GM12878 (cell line): ENCODE results near the gene SPINT2. TPM values are rescaled to one million over a fixed set of nuclear protein-coding genes. Genes with fewer than 3 reads are reported as not detected.

ENCODE experiments used
- ATAC-seq: fragments of 200-7000 bp; cut with Tn5 transposase; 3 replicates; pipeline ENCODE4 v1.9.1; 2020; ENCODE audit warnings: mild to moderate bottlenecking, moderate library complexity
- BruUV-seq: library from RNA; stranded (reverse); fragments of 400-500 nt; replicated peaks from 2 replicates; lab custom pipeline; 2021; lab: Mats Ljungman, UMichigan
- CTCF ChIA-PET: fragments of 300-600 bp; sonication (Branson Sonifier 250); formaldehyde crosslinking; extraction: SDS; loops from one replicate; lab custom pipeline; 2021; ENCODE audit warnings: inconsistent platforms; lab: Yijun Ruan, JAX
- POLR2A ChIA-PET: fragments of 350-600 bp; formaldehyde crosslinking; extraction: SDS; loops from one replicate; lab custom pipeline; 2021; ENCODE audit warnings: inconsistent platforms; lab: Charles Lee
- RAD21 ChIA-PET: fragments of 300-600 bp; sonication (Branson Sonifier 250); formaldehyde crosslinking; loops from one replicate; lab custom pipeline; 2023; ENCODE audit warnings: antibody characterized with exemption; ENCODE audit not compliant: unreplicated experiment; lab: Charles Lee
- SMC1A ChIA-PET: fragments of 300-600 bp; sonication (Branson Sonifier 250); formaldehyde crosslinking; loops from one replicate; lab custom pipeline; 2023; ENCODE audit not compliant: unreplicated experiment, uncharacterized antibody; lab: Charles Lee
- DNase-seq: peaks from one replicate; pipeline ENCODE4 v3.0.0-alpha.2; 2011; ENCODE audit warnings: low read depth, low spot score
- FAIRE-seq: peaks from 3 replicates; lab custom pipeline; 2011; peaks lifted over from hg19 to GRCh38; lab: Jason Lieb, UNC
- H2AFZ ChIP-seq: 2 replicates; pipeline ENCODE4 v1.6.0; 2011; ENCODE audit warnings: low read depth, low read length, control low read depth; ENCODE audit not compliant: control insufficient read depth
- H3K27ac ChIP-seq: 2 replicates; pipeline ENCODE4 v1.5.1; 2011; ENCODE audit warnings: control low read depth; ENCODE audit not compliant: control insufficient read depth, insufficient read depth
- H3K27me3 ChIP-seq, 2 experiments: replicated peaks in 1 of 2; 2 replicates each; pipeline versions ENCODE4 v1.6.0 to v1.6.1; 2011; ENCODE audit warnings: low read length in 1 of 2; ENCODE audit not compliant: control insufficient read depth in 2 of 2, insufficient read depth in 2 of 2
- H3K36me3 ChIP-seq, 2 experiments: 2 replicates each; pipeline ENCODE4 v1.5.1; 2011; ENCODE audit warnings: low read length in 1 of 2; ENCODE audit not compliant: control insufficient read depth in 2 of 2, insufficient read depth in 2 of 2
- H3K4me1 ChIP-seq: 2 replicates; pipeline ENCODE4 v1.6.1; 2011; ENCODE audit warnings: mild to moderate bottlenecking, low read length, moderate library complexity, mixed read lengths; ENCODE audit not compliant: control insufficient read depth, insufficient read depth
- H3K4me2 ChIP-seq: 2 replicates; pipeline ENCODE4 v1.6.0; 2011; ENCODE audit warnings: control low read depth; ENCODE audit not compliant: control insufficient read depth, insufficient read depth
- H3K4me3 ChIP-seq: fragments of 200-600 bp; sonication (generic); 2 replicates; pipeline ENCODE4 v1.5.1; 2016
- H3K79me2 ChIP-seq: 2 replicates; pipeline ENCODE4 v1.6.0; 2011; ENCODE audit warnings: low read length; ENCODE audit not compliant: control insufficient read depth, insufficient read depth
- H3K9ac ChIP-seq: 2 replicates; pipeline ENCODE4 v1.8.0; 2011; ENCODE audit warnings: low read length, control low read depth, mixed read lengths; ENCODE audit not compliant: control insufficient read depth, insufficient read depth
- H3K9me3 ChIP-seq: replicated peaks from 3 replicates; pipeline ENCODE4 v1.5.1; 2011; ENCODE audit warnings: mild to moderate bottlenecking, low read length; ENCODE audit not compliant: control insufficient read depth, insufficient read depth
- H4K20me1 ChIP-seq: 2 replicates; pipeline ENCODE4 v1.6.0; 2011; ENCODE audit not compliant: control insufficient read depth, insufficient read depth
- BCL11A ChIP-seq: IDR thresholded peaks from 2 replicates; pipeline ENCODE4 v1.6.1; 2011; ENCODE audit warnings: low read depth, low read length
- BMI1 ChIP-seq: fragments of 450-650 bp; IDR thresholded peaks from 2 replicates; pipeline ENCODE4 v1.6.1; 2016; ENCODE audit warnings: mild to moderate bottlenecking, moderate library complexity, borderline replicate concordance
- CHD4 ChIP-seq: fragments of 200-600 bp; sonication (generic); IDR thresholded peaks from 2 replicates; pipeline ENCODE4 v1.6.1; 2016; ENCODE audit warnings: mild to moderate bottlenecking
- CREM ChIP-seq: IDR thresholded peaks from 2 replicates; pipeline ENCODE4 v1.6.1; 2014; ENCODE audit warnings: antibody characterized with exemption, low read depth
- EGR1 ChIP-seq, 2 experiments: IDR thresholded peaks; 1 replicate in 1 of 2; 2 replicates in 1 of 2; pipeline ENCODE4 v1.6.1; 2011 to 2012; ENCODE audit warnings: low read depth in 2 of 2, low read length in 2 of 2, borderline replicate concordance in 1 of 2, mild to moderate bottlenecking in 1 of 2, moderate library complexity in 1 of 2
- NFYA ChIP-seq: IDR thresholded peaks from 2 replicates; pipeline ENCODE4 v1.6.1; 2011; ENCODE audit warnings: low read depth, mild to moderate bottlenecking, low read length, improper control_type of control experiment, borderline replicate concordance
- NFYB ChIP-seq: IDR thresholded peaks from 2 replicates; pipeline ENCODE4 v1.6.1; 2011; ENCODE audit warnings: low read depth, mild to moderate bottlenecking, low read length, improper control_type of control experiment, moderate library complexity; ENCODE audit not compliant: insufficient read depth
- RELA ChIP-seq: fragments of 450-650 bp; IDR thresholded peaks from 2 replicates; pipeline ENCODE4 v1.8.0; 2014; ENCODE audit warnings: borderline replicate concordance; ENCODE audit not compliant: partially characterized antibody
- TBL1XR1 ChIP-seq: IDR thresholded peaks from 2 replicates; pipeline ENCODE4 v1.6.1; 2012; ENCODE audit warnings: low read depth, low read length, improper control_type of control experiment
- YY1 ChIP-seq: IDR thresholded peaks from 2 replicates; pipeline ENCODE4 v1.6.1; 2011; ENCODE audit warnings: low read depth, mild to moderate bottlenecking, low read length
- WGBS: methylation state at CpG from one replicate; pipeline ENCODE4 v1.1.6; 2016; ENCODE audit warnings: low lambda C conversion rate; ENCODE audit not compliant: insufficient replicate concordance, insufficient coverage; ENCODE audit errors: missing lambda C conversion rate; 5-methylcytosine and 5-hydroxymethylcytosine counted together
- in situ Hi-C: fragments of 300-500 bp; cut with MboI; formaldehyde crosslinking; loops from 9 replicates; pipeline ENCODE4 v1.14.3; 2018; ENCODE audit warnings: mixed read lengths
- intact Hi-C: fragments of 100-400 bp; cut with micrococcal nuclease; formaldehyde crosslinking; loops from one replicate; pipeline ENCODE4 v1.14.2; 2022; ENCODE audit not compliant: unreplicated experiment
- polyA plus RNA-seq, 11 experiments: library from polyadenylated mRNA; depleted of rRNA in 4 of 11; unstranded in 6 of 11; stranded (reverse) in 5 of 11; fragments of >200 nt; fragmentation: Nextera tagmentation in 4 of 11; fragmentation: Illumina TruSeq in 1 of 11; extraction: Ambion mirVana in 4 of 11; extraction: Trizol in 1 of 11; gene quantifications; 1 replicate in 1 of 11; 2 replicates in 10 of 11; pipeline versions ENCODE4 v1.2.1 to v1.2.3, GENCODE V29; 2011 to 2016; ENCODE audit warnings: inconsistent platforms in 2 of 11, missing spikeins in 2 of 11, low read depth in 1 of 11
- total RNA-seq, 4 experiments: library from RNA; depleted of rRNA in 3 of 4; stranded (reverse); fragments of >200 nt in 3 of 4; fragmentation: Illumina TruSeq in 1 of 4; extraction: Trizol in 1 of 4; gene quantifications; 2 replicates each; pipeline versions ENCODE4 v1.2.1 to v1.2.3, GENCODE V29; 2013 to 2021
- TF ChIP-seq, protein P1 (sequence below): IDR thresholded peaks from 2 replicates; pipeline ENCODE4 v1.6.1; 2012; ENCODE audit warnings: low read depth, low read length, improper control_type of control experiment
- TF ChIP-seq, protein P2 (sequence below): fragments of 450-650 bp; IDR thresholded peaks from 2 replicates; pipeline ENCODE4 v1.6.1; 2017; ENCODE audit warnings: borderline replicate concordance
- TF ChIP-seq, protein P3 (sequence below): fragments of 450-650 bp; IDR thresholded peaks from 2 replicates; pipeline ENCODE4 v1.6.1; 2017; ENCODE audit warnings: mild to moderate bottlenecking, moderate library complexity

Gene SPINT2
- total and polyA plus RNA-seq, 10 of the 15 experiments (the other 5 are each of a cell fraction or from before 2014, with no cell fraction given): 0.15 to 26.5 (median 17.5) TPM

DNA sequence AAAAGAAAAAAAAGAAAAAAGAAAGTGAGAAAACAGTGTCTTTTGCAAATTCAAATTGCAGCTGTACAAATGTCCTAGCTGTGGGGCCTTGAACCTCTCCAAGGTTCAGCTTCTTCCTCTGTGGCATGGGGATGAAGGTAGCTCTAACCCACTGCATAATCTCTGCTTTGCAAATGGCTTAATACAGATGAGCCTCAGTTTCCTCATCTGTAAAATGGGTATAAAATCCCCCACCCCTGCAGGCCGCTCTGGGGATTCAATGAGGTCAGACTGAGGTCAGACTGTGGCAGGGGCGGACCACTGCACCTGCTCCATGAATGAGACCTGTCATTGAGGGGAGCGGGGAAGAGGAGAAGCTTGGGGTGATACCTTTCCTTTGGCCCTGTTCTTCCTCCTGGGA is 46.2 kb upstream of the SPINT2 start:
- intact Hi-C loops: no loop called here
- Histone ChIP-seq H2AFZ (no peak overlapping the region), H3K4me3 (no peak overlapping the region), H3K4me2 (no peak overlapping the region), H3K9me3 (no peaks in the 10 kb centered on the region), H3K27ac (no peak overlapping the region), H3K79me2 (no peaks in the 10 kb centered on the region), H3K27me3 (0 out of 4 replicates have a peak, but pooled peaks cover 0 to 1% of the 10 kb centered on the region in 2 experiments), H3K36me3 (no peaks in the 10 kb centered on the region), H3K4me1 (peaks cover 11% of the 10 kb centered on the region), H3K9ac (no peak overlapping the region), H4K20me1 (no peaks in the 10 kb centered on the region)
- no peak for ATAC-seq
- CTCF ChIA-PET: no interaction called here
- 76% methylated on average over 3 of the region's 3 CpGs for WGBS
- in situ Hi-C loops: no loop called here
- RAD21 ChIA-PET: no interaction called here
- FAIRE-seq: no peak
- POLR2A ChIA-PET: no interaction called here
- no peak for DNase-seq
- SMC1A ChIA-PET: no interaction called here
- TF ChIP-seq, protein P1, sequence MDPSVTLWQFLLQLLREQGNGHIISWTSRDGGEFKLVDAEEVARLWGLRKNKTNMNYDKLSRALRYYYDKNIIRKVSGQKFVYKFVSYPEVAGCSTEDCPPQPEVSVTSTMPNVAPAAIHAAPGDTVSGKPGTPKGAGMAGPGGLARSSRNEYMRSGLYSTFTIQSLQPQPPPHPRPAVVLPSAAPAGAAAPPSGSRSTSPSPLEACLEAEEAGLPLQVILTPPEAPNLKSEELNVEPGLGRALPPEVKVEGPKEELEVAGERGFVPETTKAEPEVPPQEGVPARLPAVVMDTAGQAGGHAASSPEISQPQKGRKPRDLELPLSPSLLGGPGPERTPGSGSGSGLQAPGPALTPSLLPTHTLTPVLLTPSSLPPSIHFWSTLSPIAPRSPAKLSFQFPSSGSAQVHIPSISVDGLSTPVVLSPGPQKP: no peak
- no peak for TF ChIP-seq CREM
- TF ChIP-seq BCL11A: no peak
- no peak for TF ChIP-seq CHD4
- TF ChIP-seq, protein P2, sequence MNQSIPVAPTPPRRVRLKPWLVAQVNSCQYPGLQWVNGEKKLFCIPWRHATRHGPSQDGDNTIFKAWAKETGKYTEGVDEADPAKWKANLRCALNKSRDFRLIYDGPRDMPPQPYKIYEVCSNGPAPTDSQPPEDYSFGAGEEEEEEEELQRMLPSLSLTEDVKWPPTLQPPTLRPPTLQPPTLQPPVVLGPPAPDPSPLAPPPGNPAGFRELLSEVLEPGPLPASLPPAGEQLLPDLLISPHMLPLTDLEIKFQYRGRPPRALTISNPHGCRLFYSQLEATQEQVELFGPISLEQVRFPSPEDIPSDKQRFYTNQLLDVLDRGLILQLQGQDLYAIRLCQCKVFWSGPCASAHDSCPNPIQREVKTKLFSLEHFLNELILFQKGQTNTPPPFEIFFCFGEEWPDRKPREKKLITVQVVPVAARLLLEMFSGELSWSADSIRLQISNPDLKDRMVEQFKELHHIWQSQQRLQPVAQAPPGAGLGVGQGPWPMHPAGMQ: no peak
- no peak for TF ChIP-seq NFYA
- no peak for TF ChIP-seq BMI1
- no peak for TF ChIP-seq TBL1XR1
- no peak for TF ChIP-seq RELA
- TF ChIP-seq, protein P3, sequence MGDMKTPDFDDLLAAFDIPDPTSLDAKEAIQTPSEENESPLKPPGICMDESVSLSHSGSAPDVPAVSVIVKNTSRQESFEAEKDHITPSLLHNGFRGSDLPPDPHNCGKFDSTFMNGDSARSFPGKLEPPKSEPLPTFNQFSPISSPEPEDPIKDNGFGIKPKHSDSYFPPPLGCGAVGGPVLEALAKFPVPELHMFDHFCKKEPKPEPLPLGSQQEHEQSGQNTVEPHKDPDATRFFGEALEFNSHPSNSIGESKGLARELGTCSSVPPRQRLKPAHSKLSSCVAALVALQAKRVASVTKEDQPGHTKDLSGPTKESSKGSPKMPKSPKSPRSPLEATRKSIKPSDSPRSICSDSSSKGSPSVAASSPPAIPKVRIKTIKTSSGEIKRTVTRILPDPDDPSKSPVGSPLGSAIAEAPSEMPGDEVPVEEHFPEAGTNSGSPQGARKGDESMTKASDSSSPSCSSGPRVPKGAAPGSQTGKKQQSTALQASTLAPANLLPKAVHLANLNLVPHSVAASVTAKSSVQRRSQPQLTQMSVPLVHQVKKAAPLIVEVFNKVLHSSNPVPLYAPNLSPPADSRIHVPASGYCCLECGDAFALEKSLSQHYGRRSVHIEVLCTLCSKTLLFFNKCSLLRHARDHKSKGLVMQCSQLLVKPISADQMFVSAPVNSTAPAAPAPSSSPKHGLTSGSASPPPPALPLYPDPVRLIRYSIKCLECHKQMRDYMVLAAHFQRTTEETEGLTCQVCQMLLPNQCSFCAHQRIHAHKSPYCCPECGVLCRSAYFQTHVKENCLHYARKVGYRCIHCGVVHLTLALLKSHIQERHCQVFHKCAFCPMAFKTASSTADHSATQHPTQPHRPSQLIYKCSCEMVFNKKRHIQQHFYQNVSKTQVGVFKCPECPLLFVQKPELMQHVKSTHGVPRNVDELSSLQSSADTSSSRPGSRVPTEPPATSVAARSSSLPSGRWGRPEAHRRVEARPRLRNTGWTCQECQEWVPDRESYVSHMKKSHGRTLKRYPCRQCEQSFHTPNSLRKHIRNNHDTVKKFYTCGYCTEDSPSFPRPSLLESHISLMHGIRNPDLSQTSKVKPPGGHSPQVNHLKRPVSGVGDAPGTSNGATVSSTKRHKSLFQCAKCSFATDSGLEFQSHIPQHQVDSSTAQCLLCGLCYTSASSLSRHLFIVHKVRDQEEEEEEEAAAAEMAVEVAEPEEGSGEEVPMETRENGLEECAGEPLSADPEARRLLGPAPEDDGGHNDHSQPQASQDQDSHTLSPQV: no peak
- TF ChIP-seq YY1: no peak
- no peak for TF ChIP-seq EGR1 (IDR thresholded peaks at IDR 0.05; ENCODE audit: borderline replicate concordance in 1 of 2, low read depth in 2 of 2, low read length in 2 of 2)
- no peak for TF ChIP-seq NFYB
- no TSS peak for BruUV-seq
